PC-3 (cell line): ENCODE measurements around the gene IRF5. TPM values are rescaled to one million over a fixed set of nuclear protein-coding genes. Genes with fewer than 3 reads are reported as not detected.
A peak's percentile ranks its signal among the peaks of the same experiment; 100 is the strongest.

ENCODE experiments used
- ATAC-seq: fragments of 200-7000 bp; cut with Tn5 transposase; 2 replicates; pipeline ENCODE4 v1.9.1; 2020; ENCODE audit warnings: mild to moderate bottlenecking, moderate library complexity
- BruUV-seq: library from RNA; stranded (reverse); fragments of 400-500 nt; replicated peaks from 2 replicates; lab custom pipeline; 2021; lab: Mats Ljungman, UMichigan
- CTCF ChIA-PET: fragments of 300-600 bp; sonication (Branson Sonifier 250); formaldehyde crosslinking; loops from one replicate; lab custom pipeline; 2022; ENCODE audit warnings: antibody characterized with exemption; lab: Charles Lee
- POLR2A ChIA-PET: fragments of 300-600 bp; sonication (Branson Sonifier 250); formaldehyde crosslinking; loops from one replicate; lab custom pipeline; 2022; ENCODE audit warnings: antibody characterized with exemption; ENCODE audit not compliant: unreplicated experiment; lab: Charles Lee
- DNase-seq: peaks from one replicate; pipeline ENCODE4 v3.0.0-alpha.2; 2015
- H2AFZ ChIP-seq: fragments of 300-600 bp; sonication (generic); 2 replicates; pipeline ENCODE4 v1.6.0; 2016; ENCODE audit warnings: antibody characterized with exemption, low read length
- H3F3A ChIP-seq: fragments of 300-600 bp; sonication (generic); one replicate; pipeline ENCODE4 v1.6.0; 2017; ENCODE audit warnings: antibody characterized with exemption, low read length, control low read depth, mild to moderate bottlenecking; ENCODE audit not compliant: unreplicated experiment
- H3K27ac ChIP-seq: fragments of 300-600 bp; sonication (generic); 2 replicates; pipeline ENCODE4 v1.5.1; 2016; ENCODE audit warnings: mild to moderate bottlenecking, low read length
- H3K27me3 ChIP-seq: fragments of 300-600 bp; sonication (generic); 2 replicates; pipeline ENCODE4 v1.6.1; 2016; ENCODE audit warnings: low read length, mixed read lengths
- H3K36me3 ChIP-seq: fragments of 300-600 bp; sonication (generic); 2 replicates; pipeline ENCODE4 v1.6.1; 2016; ENCODE audit warnings: low read depth, mixed run types, low read length, mixed read lengths
- H3K4me1 ChIP-seq: fragments of 300-600 bp; sonication (generic); 2 replicates; pipeline ENCODE4 v1.5.1; 2016; ENCODE audit warnings: low read length; ENCODE audit not compliant: insufficient read depth
- H3K4me2 ChIP-seq: fragments of 300-600 bp; sonication (generic); 2 replicates; pipeline ENCODE4 v1.6.0; 2016; ENCODE audit warnings: low read length
- H3K4me3 ChIP-seq: fragments of 300-600 bp; sonication (generic); 2 replicates; pipeline ENCODE4 v1.5.1; 2016; ENCODE audit warnings: mild to moderate bottlenecking, low read length, mixed read lengths
- H3K79me2 ChIP-seq: fragments of 300-600 bp; sonication (generic); 2 replicates; pipeline ENCODE4 v1.6.1; 2017; ENCODE audit warnings: low read length, mixed read lengths
- H3K9ac ChIP-seq: fragments of 300-600 bp; sonication (generic); 2 replicates; pipeline ENCODE4 v1.6.0; 2016; ENCODE audit warnings: mild to moderate bottlenecking, low read length
- H3K9me2 ChIP-seq: fragments of 300-600 bp; sonication (generic); replicated peaks from 2 replicates; pipeline ENCODE4 v1.6.1; 2016; ENCODE audit warnings: mixed run types, low read length, mixed read lengths
- H3K9me3 ChIP-seq: fragments of 300-600 bp; sonication (generic); 2 replicates; pipeline ENCODE4 v1.6.1; 2016; ENCODE audit warnings: low read length, mixed read lengths
- H4K20me1 ChIP-seq: fragments of 300-600 bp; sonication (generic); 2 replicates; pipeline ENCODE4 v1.6.1; 2016; ENCODE audit warnings: low read length, mixed read lengths
- EZH2 ChIP-seq: fragments of 300-600 bp; sonication (generic); IDR thresholded peaks from one replicate; pipeline ENCODE4 v1.6.1; 2017; ENCODE audit warnings: antibody characterized with exemption, mild to moderate bottlenecking, low read length; ENCODE audit not compliant: unreplicated experiment
- EZH2phosphoT487 ChIP-seq: fragments of 300-600 bp; sonication (generic); IDR thresholded peaks from 2 replicates; pipeline ENCODE4 v1.6.1; 2018; ENCODE audit warnings: mild to moderate bottlenecking, antibody characterized with exemption, low read length, borderline replicate concordance
- intact Hi-C: fragments of 100-400 bp; cut with micrococcal nuclease; formaldehyde crosslinking; loops from 2 replicates; pipeline ENCODE4 v1.9.0; 2023
- total RNA-seq: library from RNA; depleted of rRNA; stranded (reverse); fragments of >200 nt; gene quantifications from 2 replicates; pipeline ENCODE4 v1.2.3, GENCODE V29; 2014
- TF ChIP-seq, protein P1 (sequence below): fragments of 300-600 bp; sonication (generic); conservative IDR thresholded peaks from 2 replicates; pipeline ENCODE4 v1.5.1; 2017; ENCODE audit warnings: antibody characterized with exemption, low read depth, mild to moderate bottlenecking, low read length

The IRF5 gene
- total RNA-seq, 1 experiment from 2014 or later: 15.3 TPM

DNA sequence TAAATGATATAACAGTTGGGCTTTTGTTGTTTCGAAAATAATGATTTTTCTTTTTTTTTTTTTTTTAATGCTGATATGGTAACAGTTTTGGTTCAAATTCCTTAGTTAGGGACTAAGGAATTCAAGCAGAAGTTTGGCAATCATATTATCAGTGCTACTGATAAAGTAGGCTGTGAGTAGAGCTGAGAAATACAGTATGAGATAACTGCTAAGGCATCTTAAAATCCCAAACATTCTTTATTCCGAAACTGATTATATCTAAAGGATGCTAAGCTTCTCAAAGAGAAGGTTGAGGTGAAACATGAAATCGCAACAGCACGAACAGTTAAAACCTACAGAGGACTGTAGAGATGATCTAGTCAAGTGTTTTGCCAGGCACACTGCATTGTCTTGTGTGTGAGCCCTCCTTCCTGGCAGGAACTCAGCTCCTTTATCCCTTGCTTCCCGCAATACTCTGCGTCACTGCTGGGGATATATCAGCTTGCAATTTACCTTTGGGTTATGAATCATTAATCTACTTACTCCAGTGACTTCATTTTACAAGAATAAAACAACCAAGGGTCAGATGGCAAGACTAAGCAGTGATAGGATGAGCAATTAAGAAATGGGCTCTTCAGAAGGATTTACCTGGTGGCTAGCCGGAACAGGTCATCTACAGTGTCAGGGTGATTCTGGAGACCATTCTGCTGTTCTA is 36.7 kb downstream of the IRF5 start:
- ChIA-PET CTCF (no interaction called here), POLR2A (no interaction called here)
- Histone ChIP-seq H3F3A (no peaks in the 10 kb centered on the region), H3K9ac (no peak overlapping the region), H3K9me3 (no peaks in the 10 kb centered on the region), H3K36me3 (peaks cover 50% of the 10 kb centered on the region), H3K4me3 (no peak overlapping the region), H3K79me2 (no peaks in the 10 kb centered on the region), H3K27ac (no peak overlapping the region), H4K20me1 (no peaks in the 10 kb centered on the region), H2AFZ (no peak overlapping the region), H3K4me1 (peaks cover 5% of the 10 kb centered on the region; the same call in 1 of the 2 replicates), H3K4me2 (no peak overlapping the region), H3K27me3 (no peaks in the 10 kb centered on the region), H3K9me2 (no peaks in the 10 kb centered on the region)
- intact Hi-C loops: no loop called here
- peak; percentile 90 for ATAC-seq
- no TSS peak for BruUV-seq
- TF ChIP-seq EZH2 (no peak), EZH2phosphoT487 (no peak)
- TF ChIP-seq, protein P1, sequence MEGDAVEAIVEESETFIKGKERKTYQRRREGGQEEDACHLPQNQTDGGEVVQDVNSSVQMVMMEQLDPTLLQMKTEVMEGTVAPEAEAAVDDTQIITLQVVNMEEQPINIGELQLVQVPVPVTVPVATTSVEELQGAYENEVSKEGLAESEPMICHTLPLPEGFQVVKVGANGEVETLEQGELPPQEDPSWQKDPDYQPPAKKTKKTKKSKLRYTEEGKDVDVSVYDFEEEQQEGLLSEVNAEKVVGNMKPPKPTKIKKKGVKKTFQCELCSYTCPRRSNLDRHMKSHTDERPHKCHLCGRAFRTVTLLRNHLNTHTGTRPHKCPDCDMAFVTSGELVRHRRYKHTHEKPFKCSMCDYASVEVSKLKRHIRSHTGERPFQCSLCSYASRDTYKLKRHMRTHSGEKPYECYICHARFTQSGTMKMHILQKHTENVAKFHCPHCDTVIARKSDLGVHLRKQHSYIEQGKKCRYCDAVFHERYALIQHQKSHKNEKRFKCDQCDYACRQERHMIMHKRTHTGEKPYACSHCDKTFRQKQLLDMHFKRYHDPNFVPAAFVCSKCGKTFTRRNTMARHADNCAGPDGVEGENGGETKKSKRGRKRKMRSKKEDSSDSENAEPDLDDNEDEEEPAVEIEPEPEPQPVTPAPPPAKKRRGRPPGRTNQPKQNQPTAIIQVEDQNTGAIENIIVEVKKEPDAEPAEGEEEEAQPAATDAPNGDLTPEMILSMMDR: no peak
- DNase-seq: peak; percentile 38

DNA sequence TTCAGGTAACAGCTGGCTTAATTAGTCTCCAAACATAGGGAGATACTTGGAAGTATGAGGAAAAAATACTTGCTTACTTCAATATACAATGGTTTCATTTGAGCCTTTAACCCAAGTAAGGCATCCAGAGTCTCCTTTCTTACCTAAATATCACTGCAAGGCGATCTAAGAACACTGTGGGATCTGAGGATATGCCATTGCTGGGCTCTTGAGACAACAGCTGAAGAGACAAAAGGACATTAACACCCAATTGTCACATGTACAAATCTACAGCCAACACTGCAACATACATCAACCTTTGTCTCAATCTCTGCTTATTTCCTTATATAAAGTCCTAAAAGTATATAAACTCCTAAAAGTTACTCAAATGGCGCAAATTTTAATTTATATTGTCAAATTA is 44.4 kb downstream of the IRF5 start:
- H3K79me2 ChIP-seq: no peaks in the 10 kb centered on the region
- no peak overlapping the region for H3K4me3 ChIP-seq
- no peaks in the 10 kb centered on the region for H3K4me1 ChIP-seq
- no peak for ATAC-seq
- no peak overlapping the region for H3K4me2 ChIP-seq
- TF ChIP-seq EZH2phosphoT487: no peak
- TF ChIP-seq EZH2: no peak
- TF ChIP-seq, protein P1: no peak
- H3F3A ChIP-seq: no peaks in the 10 kb centered on the region
- DNase-seq: no peak
- H2AFZ ChIP-seq: no peak overlapping the region
- ChIA-PET POLR2A (no interaction called here), CTCF (no interaction called here)
- H3K9me2 ChIP-seq: no peaks in the 10 kb centered on the region
- H4K20me1 ChIP-seq: no peaks in the 10 kb centered on the region
- intact Hi-C loops: no loop called here
- no peak overlapping the region for H3K9ac ChIP-seq
- H3K9me3 ChIP-seq: no peaks in the 10 kb centered on the region
- no peaks in the 10 kb centered on the region for H3K27me3 ChIP-seq
- peaks cover 57% of the 10 kb centered on the region; the same call in 1 of the 2 replicates for H3K36me3 ChIP-seq
- no TSS peak for BruUV-seq
- H3K27ac ChIP-seq: no peak overlapping the region

DNA sequence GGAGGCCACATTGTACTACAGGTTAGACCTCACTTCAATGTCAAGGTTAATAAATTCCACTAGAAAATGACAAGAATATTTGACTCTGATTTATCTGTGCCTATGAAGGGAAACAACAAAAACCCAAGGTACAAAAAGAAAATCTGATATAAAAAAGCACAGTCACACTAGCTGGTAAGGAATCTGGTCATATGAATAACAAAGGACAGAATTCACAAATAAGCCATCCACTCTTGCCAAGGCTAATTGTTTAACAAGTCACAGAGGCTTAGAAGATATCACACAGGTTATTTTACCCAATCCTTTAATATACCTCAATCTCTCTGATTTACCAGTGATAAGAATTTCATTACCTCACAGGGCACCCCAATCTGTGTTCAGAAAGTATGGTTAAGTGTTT is 47.9 kb downstream of the IRF5 start:
- intact Hi-C loops: no loop called here
- Histone ChIP-seq H2AFZ (no peak overlapping the region), H3K4me1 (no peaks in the 10 kb centered on the region), H3K9me3 (no peaks in the 10 kb centered on the region), H4K20me1 (no peaks in the 10 kb centered on the region), H3K4me3 (no peak overlapping the region), H3K79me2 (no peaks in the 10 kb centered on the region), H3F3A (no peaks in the 10 kb centered on the region), H3K9ac (no peak overlapping the region), H3K36me3 (peaks cover 62% of the 10 kb centered on the region), H3K9me2 (no peaks in the 10 kb centered on the region), H3K27me3 (no peaks in the 10 kb centered on the region), H3K4me2 (no peak overlapping the region), H3K27ac (no peak overlapping the region)
- DNase-seq (no peak), ATAC-seq (no peak)
- ChIA-PET CTCF (no interaction called here), POLR2A (no interaction called here)
- no peak for TF ChIP-seq EZH2
- TF ChIP-seq, protein P1: no peak
- TF ChIP-seq EZH2phosphoT487: no peak
- no TSS peak for BruUV-seq
